ENCODE results near the gene SYCE1L.
A peak's percentile ranks its signal among the peaks of the same experiment; 100 is the strongest.

DNA sequence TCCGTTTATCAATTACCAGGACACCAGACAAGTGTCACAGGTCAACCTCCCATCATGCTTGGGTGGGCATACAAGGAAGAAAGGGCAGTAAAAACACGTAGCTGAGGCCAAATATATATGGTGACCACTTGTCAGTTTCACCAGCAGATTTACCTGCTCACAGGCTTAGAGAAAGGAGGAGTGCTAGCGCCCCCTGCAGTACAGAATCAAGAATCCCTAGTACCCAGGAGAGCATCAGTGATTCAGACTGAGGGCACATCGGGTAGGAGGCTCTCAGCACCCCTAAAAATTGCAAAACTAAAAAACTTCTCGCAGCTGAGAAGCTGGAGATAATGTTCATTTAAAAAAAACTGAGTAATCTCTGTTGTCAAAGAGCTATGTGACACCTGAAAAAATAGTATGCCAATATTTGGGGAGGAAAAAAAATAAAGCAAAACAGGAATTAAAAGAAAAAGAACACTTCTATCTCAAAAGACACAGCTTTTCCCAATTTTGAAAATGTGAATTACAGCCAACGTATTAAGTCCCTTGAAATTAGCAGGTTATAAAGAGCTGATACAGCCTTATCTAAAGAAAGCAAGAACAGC lies 29.5 kb upstream of the SYCE1L start:
- TF ChIP-seq, protein P1, sequence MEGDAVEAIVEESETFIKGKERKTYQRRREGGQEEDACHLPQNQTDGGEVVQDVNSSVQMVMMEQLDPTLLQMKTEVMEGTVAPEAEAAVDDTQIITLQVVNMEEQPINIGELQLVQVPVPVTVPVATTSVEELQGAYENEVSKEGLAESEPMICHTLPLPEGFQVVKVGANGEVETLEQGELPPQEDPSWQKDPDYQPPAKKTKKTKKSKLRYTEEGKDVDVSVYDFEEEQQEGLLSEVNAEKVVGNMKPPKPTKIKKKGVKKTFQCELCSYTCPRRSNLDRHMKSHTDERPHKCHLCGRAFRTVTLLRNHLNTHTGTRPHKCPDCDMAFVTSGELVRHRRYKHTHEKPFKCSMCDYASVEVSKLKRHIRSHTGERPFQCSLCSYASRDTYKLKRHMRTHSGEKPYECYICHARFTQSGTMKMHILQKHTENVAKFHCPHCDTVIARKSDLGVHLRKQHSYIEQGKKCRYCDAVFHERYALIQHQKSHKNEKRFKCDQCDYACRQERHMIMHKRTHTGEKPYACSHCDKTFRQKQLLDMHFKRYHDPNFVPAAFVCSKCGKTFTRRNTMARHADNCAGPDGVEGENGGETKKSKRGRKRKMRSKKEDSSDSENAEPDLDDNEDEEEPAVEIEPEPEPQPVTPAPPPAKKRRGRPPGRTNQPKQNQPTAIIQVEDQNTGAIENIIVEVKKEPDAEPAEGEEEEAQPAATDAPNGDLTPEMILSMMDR (conservative IDR thresholded peaks at IDR 0.05; ENCODE audit: low read depth, low read length): peak; percentile 86
- no peak for TF ChIP-seq EZH2 (IDR thresholded peaks at IDR 0.05; ENCODE audit: borderline replicate concordance, low read depth, low read length, poor library complexity, severe bottlenecking)
